ENCODE measurements around the gene OR4D11.

OR4D11 gene

DNA sequence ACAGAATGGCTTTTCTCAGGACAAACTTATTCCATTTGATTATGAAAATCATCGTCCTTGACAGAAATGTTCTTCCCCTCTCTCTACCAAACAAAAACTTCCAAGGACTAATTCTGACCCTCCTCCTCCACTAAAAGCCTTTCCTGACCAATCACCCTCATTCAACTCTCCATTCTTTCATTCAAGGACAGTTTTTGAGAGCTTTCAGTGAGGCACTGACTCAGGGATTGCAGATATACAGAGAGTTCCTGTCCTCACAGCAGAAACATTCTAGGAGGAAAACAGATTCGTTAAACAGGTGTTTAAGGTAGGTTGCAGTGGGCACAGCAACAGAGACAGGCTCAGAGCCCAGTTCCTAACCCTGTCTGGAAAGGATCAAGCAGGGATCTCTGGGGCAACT lies 49.5 kb downstream of the OR4D11 start:
- in situ Hi-C loops (cut with HindIII; ENCODE audit: low sequenced_read_pairs): no loop called here
- no peak for DNase-seq (ENCODE audit: low read depth, low spot score)
- TF ChIP-seq, protein P1, sequence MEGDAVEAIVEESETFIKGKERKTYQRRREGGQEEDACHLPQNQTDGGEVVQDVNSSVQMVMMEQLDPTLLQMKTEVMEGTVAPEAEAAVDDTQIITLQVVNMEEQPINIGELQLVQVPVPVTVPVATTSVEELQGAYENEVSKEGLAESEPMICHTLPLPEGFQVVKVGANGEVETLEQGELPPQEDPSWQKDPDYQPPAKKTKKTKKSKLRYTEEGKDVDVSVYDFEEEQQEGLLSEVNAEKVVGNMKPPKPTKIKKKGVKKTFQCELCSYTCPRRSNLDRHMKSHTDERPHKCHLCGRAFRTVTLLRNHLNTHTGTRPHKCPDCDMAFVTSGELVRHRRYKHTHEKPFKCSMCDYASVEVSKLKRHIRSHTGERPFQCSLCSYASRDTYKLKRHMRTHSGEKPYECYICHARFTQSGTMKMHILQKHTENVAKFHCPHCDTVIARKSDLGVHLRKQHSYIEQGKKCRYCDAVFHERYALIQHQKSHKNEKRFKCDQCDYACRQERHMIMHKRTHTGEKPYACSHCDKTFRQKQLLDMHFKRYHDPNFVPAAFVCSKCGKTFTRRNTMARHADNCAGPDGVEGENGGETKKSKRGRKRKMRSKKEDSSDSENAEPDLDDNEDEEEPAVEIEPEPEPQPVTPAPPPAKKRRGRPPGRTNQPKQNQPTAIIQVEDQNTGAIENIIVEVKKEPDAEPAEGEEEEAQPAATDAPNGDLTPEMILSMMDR (IDR thresholded peaks at IDR 0.05; ENCODE audit: low read depth, low read length): no peak
- no peak overlapping the region for H3K4me3 ChIP-seq (ENCODE audit: low read depth, low read length)

DNA sequence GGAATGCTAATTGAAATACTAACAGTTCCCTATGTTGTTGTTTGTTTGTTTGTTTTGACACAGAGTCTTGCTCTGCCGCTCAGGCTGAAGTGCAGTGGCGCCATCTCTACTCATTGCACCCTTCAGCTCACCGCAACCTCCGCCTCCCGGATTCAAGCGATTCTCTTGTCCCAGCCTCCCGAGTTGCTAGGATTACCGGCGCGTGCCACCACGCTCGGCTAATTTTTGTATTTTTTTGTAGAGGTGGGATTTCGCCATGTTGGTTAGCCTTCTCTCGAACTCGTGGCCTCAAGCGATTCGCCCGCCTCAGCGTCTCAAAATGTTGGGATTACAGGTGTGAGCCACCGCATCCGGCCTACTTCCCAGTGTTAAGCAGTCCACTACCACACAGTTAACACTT lies 49.9 kb downstream of the OR4D11 start:
- in situ Hi-C loops (cut with HindIII; ENCODE audit: low sequenced_read_pairs): no loop called here
- no peak for DNase-seq (ENCODE audit: low read depth, low spot score)
- TF ChIP-seq, protein P1 (IDR thresholded peaks at IDR 0.05; ENCODE audit: low read depth, low read length): no peak
- H3K4me3 ChIP-seq (ENCODE audit: low read depth, low read length): no peak overlapping the region
